Endothelial cell of umbilical vein (primary cell): Measurements from ENCODE around the gene GRM4.

Source experiments
- JUN ChIP-seq: IDR thresholded peaks from 2 replicates; pipeline ENCODE4 v1.6.1; 2011; ENCODE audit warnings: borderline replicate concordance, low read depth; ENCODE audit not compliant: insufficient read length, insufficient read depth
- POLR2AphosphoS5 ChIP-seq: IDR thresholded peaks from 2 replicates; pipeline ENCODE4 v1.6.1; 2012; ENCODE audit warnings: low read depth, mild to moderate bottlenecking, control low read depth, low read length, moderate library complexity; ENCODE audit not compliant: insufficient read depth
- TF ChIP-seq, protein P1 (sequence below), 2 donors: IDR thresholded peaks; 1 replicate in 1 of 2; 2 replicates in 1 of 2; pipeline ENCODE4 v1.5.1; 2011; ENCODE audit warnings: low read length in 2 of 2, mild to moderate bottlenecking in 2 of 2, moderate library complexity in 2 of 2, control low read depth in 1 of 2, inconsistent platforms in 1 of 2, low read depth in 1 of 2; ENCODE audit not compliant: insufficient read depth in 1 of 2; ENCODE audit errors: extremely low read depth in 1 of 2

DNA sequence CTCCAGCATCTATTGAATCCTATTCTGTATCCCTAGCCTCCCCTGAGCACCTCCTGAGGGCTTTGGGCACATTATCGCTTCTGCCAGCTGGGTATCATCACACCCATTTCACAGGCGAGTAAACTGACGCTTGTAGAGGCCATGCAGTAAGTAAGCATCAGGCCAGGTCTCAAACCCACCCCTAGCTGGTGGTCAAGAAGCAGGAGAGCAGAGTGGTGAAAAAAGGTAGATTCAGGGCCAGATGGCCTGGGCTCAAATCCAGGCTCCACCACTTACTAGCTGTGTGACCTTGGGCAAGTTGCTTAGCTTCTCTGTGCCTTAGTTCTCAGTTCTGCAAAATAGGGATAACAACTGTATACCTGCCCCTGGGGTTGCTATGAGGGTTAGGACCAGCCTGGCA is 19.9 kb downstream of the GRM4 start:
- TF ChIP-seq, protein P1, sequence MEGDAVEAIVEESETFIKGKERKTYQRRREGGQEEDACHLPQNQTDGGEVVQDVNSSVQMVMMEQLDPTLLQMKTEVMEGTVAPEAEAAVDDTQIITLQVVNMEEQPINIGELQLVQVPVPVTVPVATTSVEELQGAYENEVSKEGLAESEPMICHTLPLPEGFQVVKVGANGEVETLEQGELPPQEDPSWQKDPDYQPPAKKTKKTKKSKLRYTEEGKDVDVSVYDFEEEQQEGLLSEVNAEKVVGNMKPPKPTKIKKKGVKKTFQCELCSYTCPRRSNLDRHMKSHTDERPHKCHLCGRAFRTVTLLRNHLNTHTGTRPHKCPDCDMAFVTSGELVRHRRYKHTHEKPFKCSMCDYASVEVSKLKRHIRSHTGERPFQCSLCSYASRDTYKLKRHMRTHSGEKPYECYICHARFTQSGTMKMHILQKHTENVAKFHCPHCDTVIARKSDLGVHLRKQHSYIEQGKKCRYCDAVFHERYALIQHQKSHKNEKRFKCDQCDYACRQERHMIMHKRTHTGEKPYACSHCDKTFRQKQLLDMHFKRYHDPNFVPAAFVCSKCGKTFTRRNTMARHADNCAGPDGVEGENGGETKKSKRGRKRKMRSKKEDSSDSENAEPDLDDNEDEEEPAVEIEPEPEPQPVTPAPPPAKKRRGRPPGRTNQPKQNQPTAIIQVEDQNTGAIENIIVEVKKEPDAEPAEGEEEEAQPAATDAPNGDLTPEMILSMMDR (IDR thresholded peaks at IDR 0.05; ENCODE audit: extremely low read depth in 1 of 2, insufficient read depth in 1 of 2, low read depth in 1 of 2, low read length in 2 of 2): no peak
- TF ChIP-seq JUN (no peak), POLR2AphosphoS5 (no peak)
